Heart left ventricle (tissue), 16 donors: ENCODE measurements around the gene CRY2. TPM values are rescaled to one million over a fixed set of nuclear protein-coding genes. Genes with fewer than 3 reads are reported as not detected.

Source experiments
- ATAC-seq, 4 donors: fragments of 200-7000 bp; cut with Tn5 transposase; one replicate each; pipeline ENCODE4 v1.9.1; 2020 to 2022; ENCODE audit warnings: moderate library complexity in 4 of 4, mild to moderate bottlenecking in 3 of 4, moderate number of reproducible peaks in 1 of 4
- DNase-seq, 5 donors: peaks; one replicate each; pipeline ENCODE4 v3.0.0-alpha.2; 2020
- H3K27ac ChIP-seq, 12 donors: fragments of 200-600 bp; sonication (generic) in 4 of 12; one replicate each; pipeline versions ENCODE4 v1.5.0 to v1.8.0; 2016 to 2022; ENCODE audit warnings: mild to moderate bottlenecking in 2 of 12
- H3K27me3 ChIP-seq, 9 donors: fragments of 200-600 bp; sonication (generic) in 2 of 9; one replicate each; pipeline versions ENCODE4 v1.5.1 to v1.8.0; 2016 to 2022; ENCODE audit warnings: mild to moderate bottlenecking in 3 of 9
- H3K36me3 ChIP-seq, 9 donors: fragments of 200-600 bp; sonication (generic) in 2 of 9; one replicate each; pipeline versions ENCODE4 v1.5.0 to v1.8.0; 2018 to 2022; ENCODE audit warnings: mild to moderate bottlenecking in 2 of 9
- H3K4me1 ChIP-seq, 12 donors: fragments of 200-600 bp; sonication (generic) in 4 of 12; one replicate each; pipeline versions ENCODE4 v1.5.0 to v1.8.0; 2016 to 2022; ENCODE audit warnings: mild to moderate bottlenecking in 3 of 12
- H3K4me3 ChIP-seq, 12 donors: fragments of 200-600 bp; sonication (generic) in 4 of 12; one replicate each; pipeline versions ENCODE4 v1.5.0 to v1.8.0; 2017 to 2022; ENCODE audit warnings: mild to moderate bottlenecking in 9 of 12, moderate library complexity in 4 of 12
- H3K9me3 ChIP-seq, 12 donors: fragments of 200-600 bp; sonication (generic) in 4 of 12; one replicate each; pipeline versions ENCODE4 v1.5.0 to v1.8.0; 2016 to 2022; ENCODE audit warnings: mild to moderate bottlenecking in 1 of 12
- CTCF ChIP-seq, 12 donors: fragments of 200-600 bp; sonication (generic) in 4 of 12; IDR thresholded peaks; one replicate each; pipeline versions ENCODE4 v1.5.0 to v1.8.0; 2018 to 2022; ENCODE audit warnings: antibody characterized with exemption in 12 of 12, mild to moderate bottlenecking in 5 of 12
- POLR2A ChIP-seq, 2 donors: fragments of 450-650 bp; IDR thresholded peaks; one replicate each; pipeline ENCODE4 v1.6.1; 2017; ENCODE audit warnings: antibody characterized with exemption in 2 of 2, mild to moderate bottlenecking in 2 of 2, moderate library complexity in 2 of 2
- WGBS, 4 donors: extraction: QIAGEN DNeasy Blood & Tissue Kit in 2 of 4; methylation state at CpG; one replicate each; pipeline versions ENCODE4 v1.1.5 to v1.1.7; 2013 to 2018; 5-methylcytosine and 5-hydroxymethylcytosine counted together
- intact Hi-C, 10 donors: fragments of 100-400 bp; cut with DNase I; formaldehyde crosslinking; loops; one replicate each; pipeline versions ENCODE4 v1.11.1 to v1.14.2; 2022
- polyA plus RNA-seq, 2 donors: library from polyadenylated mRNA; stranded (reverse); fragments of 200-250 nt; gene quantifications; one replicate each; pipeline ENCODE4 v1.2.3, GENCODE V29; 2013
- total RNA-seq, 9 donors: library from RNA; depleted of rRNA in 2 of 9; stranded (reverse); fragments of >200 nt in 2 of 9; fragmentation: NEBNext Ultra II Directional in 3 of 9; extraction: Animal tissue kit (Norgen Biotek cat#: 25700) in 3 of 9; gene quantifications; one replicate each; pipeline versions ENCODE4 v1.1.0 to v1.2.4, GENCODE V29; 2016 to 2023
- donor health status: ischemic (EF 13 %, LVEDD 7.1; RV severe dilation, severe dysfunction).
- donor health status: healthy with polysubstance abuse.
- donor health status: DM: no; HTN: yes; CAD: no.
- donor health status: DM: no; HTN: no; CAD: no.
- donor health status: ischemic (EF 25% LVEDD 6.9; RV normal size, moderate dysfunction).
- donor health status: ischemic (EF 25% LVEDD 5.7; RV mildly dilated, moderate dysfunction).
- donor health status: healthy.
- donor health status: DM: yes; HTN: yes; CAD: no.
- donor health status: ischemic (EF 35%, LVEDD 5.7; RV mildly dilated, moderate dysfunction).
- donor health status: nonischemic (EF 11% LVEDD 7.7; RV severe dilation, severe dysfunction).
- donor health status: DM: yes; HTN: yes; CAD: no.
- donor health status: PGD.
- donor health status: ischemic (EF 29% LVEDD 5.4; RV normal size, mild dysfunction).
- donor health status: nonischemic (EF 23%, LVEDD 6.1; RV moderate dilation, normal function).

CRY2 gene
- total and polyA plus RNA-seq, 11 donors, result 23.2 to 132 (median 70.3) TPM

- Histone ChIP-seq H3K27ac (peak overlapping the region; percentile 55 to 99 (median 90)), H3K9me3 (no peaks in the 10 kb centered on the region), H3K4me3 (peak overlapping the region in 1 of 12 donors; percentile 4), H3K36me3 (peaks cover 0 to 23% (median 19%) of the 10 kb centered on the region in 9 donors), H3K27me3 (no peaks in the 10 kb centered on the region), H3K4me1 (peaks cover 12 to 92% (median 80%) of the 10 kb centered on the region in 12 donors)
- DNase-seq (peak in 4 of 5 donors; percentile 47 to 60 (median 58)), ATAC-seq (peak in 3 of 4 donors; percentile 3 to 44 (median 30))
- TF ChIP-seq POLR2A (IDR thresholded peaks at IDR 0.05), result no peak
- no peak for TF ChIP-seq CTCF (IDR thresholded peaks at IDR 0.05)
- WGBS, 4 donors, result 15 to 42% (median 36%) methylated on average over 4 of the region's 4 CpGs
- intact Hi-C loops, result no loop called here
These were observed 4.9 kb downstream of the CRY2 start for GRCh38 chr11:45852018-45852711.

- DNase-seq (peak in 4 of 5 donors; percentile 52 to 85 (median 73)), ATAC-seq (peak; percentile 78 to 81 (median 80))
- Histone ChIP-seq H3K27me3 (no peaks in the 10 kb centered on the region), H3K27ac (peak overlapping the region in 11 of 12 donors; percentile 74 to 99 (median 91)), H3K4me3 (peak overlapping the region in 1 of 12 donors; percentile 4), H3K4me1 (peaks cover 14 to 98% (median 85%) of the 10 kb centered on the region in 12 donors), H3K36me3 (peaks cover 0 to 28% (median 23%) of the 10 kb centered on the region in 9 donors), H3K9me3 (no peaks in the 10 kb centered on the region)
- 8 to 22% (median 16%) methylated on average over 1 of the region's 1 CpG for WGBS, 4 donors
- intact Hi-C loops, result no loop called here
- TF ChIP-seq CTCF (IDR thresholded peaks at IDR 0.05) (peak in 4 of 12 donors; percentile 12 to 43 (median 24)), POLR2A (IDR thresholded peaks at IDR 0.05) (no peak)
These were observed 5.4 kb downstream of the CRY2 start for GRCh38 chr11:45852712-45853101.

- no peak for TF ChIP-seq POLR2A (IDR thresholded peaks at IDR 0.05)
- no peak for TF ChIP-seq CTCF (IDR thresholded peaks at IDR 0.05)
- H3K36me3 ChIP-seq, result peaks cover 0 to 32% (median 26%) of the 10 kb centered on the region in 9 donors
- no peaks in the 10 kb centered on the region for H3K9me3 ChIP-seq
- H3K27ac ChIP-seq, result peak overlapping the region; percentile 43 to 99 (median 90)
- peak in 4 of 5 donors; percentile 73 to 90 (median 83) for DNase-seq
- peak; percentile 56 to 81 (median 76) for ATAC-seq
- peaks cover 23 to 100% (median 90%) of the 10 kb centered on the region in 12 donors for H3K4me1 ChIP-seq
- intact Hi-C loops, result no loop called here
- 41 to 67% (median 52%) methylated on average over 7 of the region's 7 CpGs for WGBS, 4 donors
- H3K4me3 ChIP-seq, result no peak overlapping the region
- no peaks in the 10 kb centered on the region for H3K27me3 ChIP-seq
These were observed 6.3 kb downstream of the CRY2 start for GRCh38 chr11:45853332-45854219.

GRCh38 chr11:45855308-45855707 lies 8.0 kb downstream of the CRY2 start:
- intact Hi-C loops, result no loop called here
- WGBS, 4 donors, result 51 to 59% (median 53%) methylated on average over 5 of the region's 5 CpGs
- ATAC-seq, result no peak

More at GRCh38 chr11:45855308-45855707, 8.0 kb downstream of the CRY2 start:
- H3K9me3 ChIP-seq, result no peaks in the 10 kb centered on the region
- H3K4me3 ChIP-seq, result no peak overlapping the region
- peaks cover 31 to 100% (median 92%) of the 10 kb centered on the region in 12 donors for H3K4me1 ChIP-seq
- TF ChIP-seq CTCF (IDR thresholded peaks at IDR 0.05) (no peak), POLR2A (IDR thresholded peaks at IDR 0.05) (no peak)
- peaks cover 0 to 43% (median 34%) of the 10 kb centered on the region in 9 donors for H3K36me3 ChIP-seq
- H3K27me3 ChIP-seq, result no peaks in the 10 kb centered on the region
- H3K27ac ChIP-seq, result peak overlapping the region; percentile 36 to 99 (median 90)
- DNase-seq, result no peak
